ENCODE results near the gene NFIB. TPM values are rescaled to one million over a fixed set of nuclear protein-coding genes. Genes with fewer than 3 reads are reported as not detected.

Gene NFIB
- total RNA-seq, 2 donors from 2014 or later: 53.0 to 54.0 TPM

- no peak for DNase-seq
- TF ChIP-seq, protein P1, sequence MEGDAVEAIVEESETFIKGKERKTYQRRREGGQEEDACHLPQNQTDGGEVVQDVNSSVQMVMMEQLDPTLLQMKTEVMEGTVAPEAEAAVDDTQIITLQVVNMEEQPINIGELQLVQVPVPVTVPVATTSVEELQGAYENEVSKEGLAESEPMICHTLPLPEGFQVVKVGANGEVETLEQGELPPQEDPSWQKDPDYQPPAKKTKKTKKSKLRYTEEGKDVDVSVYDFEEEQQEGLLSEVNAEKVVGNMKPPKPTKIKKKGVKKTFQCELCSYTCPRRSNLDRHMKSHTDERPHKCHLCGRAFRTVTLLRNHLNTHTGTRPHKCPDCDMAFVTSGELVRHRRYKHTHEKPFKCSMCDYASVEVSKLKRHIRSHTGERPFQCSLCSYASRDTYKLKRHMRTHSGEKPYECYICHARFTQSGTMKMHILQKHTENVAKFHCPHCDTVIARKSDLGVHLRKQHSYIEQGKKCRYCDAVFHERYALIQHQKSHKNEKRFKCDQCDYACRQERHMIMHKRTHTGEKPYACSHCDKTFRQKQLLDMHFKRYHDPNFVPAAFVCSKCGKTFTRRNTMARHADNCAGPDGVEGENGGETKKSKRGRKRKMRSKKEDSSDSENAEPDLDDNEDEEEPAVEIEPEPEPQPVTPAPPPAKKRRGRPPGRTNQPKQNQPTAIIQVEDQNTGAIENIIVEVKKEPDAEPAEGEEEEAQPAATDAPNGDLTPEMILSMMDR (IDR thresholded peaks at IDR 0.05): no peak
- H3K27me3 ChIP-seq: no peaks in the 10 kb centered on the region
- H3K4me1 ChIP-seq: no peaks in the 10 kb centered on the region
- H3K4me3 ChIP-seq: no peak overlapping the region
- intact Hi-C loops (cut with DNase I): no loop called here
- no peaks in the 10 kb centered on the region for H3K9me3 ChIP-seq
- H3K27ac ChIP-seq: no peak overlapping the region
- H3K9ac ChIP-seq (ENCODE audit: low read depth in 2 of 2, low read length in 2 of 2): no peak overlapping the region
- H3K36me3 ChIP-seq: no peaks in the 10 kb centered on the region
These were observed 207.2 kb downstream of the NFIB start for GRCh38 chr9:14106699-14107098.

GRCh38 chr9:14104496-14104895 is 209.4 kb downstream of the NFIB start:
- Histone ChIP-seq H3K4me1 (no peaks in the 10 kb centered on the region), H3K4me3 (no peak overlapping the region), H3K9me3 (no peaks in the 10 kb centered on the region), H3K27ac (no peak overlapping the region), H3K9ac (ENCODE audit: low read depth in 2 of 2, low read length in 2 of 2) (no peak overlapping the region), H3K27me3 (no peaks in the 10 kb centered on the region), H3K36me3 (no peaks in the 10 kb centered on the region)
- intact Hi-C loops (cut with DNase I): no loop called here
- TF ChIP-seq, protein P1 (IDR thresholded peaks at IDR 0.05): no peak
- no peak for DNase-seq

- H3K9ac ChIP-seq (ENCODE audit: low read depth in 2 of 2, low read length in 2 of 2): no peak overlapping the region
- no peak overlapping the region for H3K27ac ChIP-seq
- intact Hi-C loops (cut with DNase I): no loop called here
- H3K9me3 ChIP-seq: no peaks in the 10 kb centered on the region
- H3K36me3 ChIP-seq: no peaks in the 10 kb centered on the region
- H3K4me3 ChIP-seq: no peak overlapping the region
- DNase-seq: no peak
- no peaks in the 10 kb centered on the region for H3K4me1 ChIP-seq
- no peaks in the 10 kb centered on the region for H3K27me3 ChIP-seq
- TF ChIP-seq, protein P1 (IDR thresholded peaks at IDR 0.05): no peak
These were observed 210.8 kb downstream of the NFIB start for GRCh38 chr9:14103115-14103514.

DNA sequence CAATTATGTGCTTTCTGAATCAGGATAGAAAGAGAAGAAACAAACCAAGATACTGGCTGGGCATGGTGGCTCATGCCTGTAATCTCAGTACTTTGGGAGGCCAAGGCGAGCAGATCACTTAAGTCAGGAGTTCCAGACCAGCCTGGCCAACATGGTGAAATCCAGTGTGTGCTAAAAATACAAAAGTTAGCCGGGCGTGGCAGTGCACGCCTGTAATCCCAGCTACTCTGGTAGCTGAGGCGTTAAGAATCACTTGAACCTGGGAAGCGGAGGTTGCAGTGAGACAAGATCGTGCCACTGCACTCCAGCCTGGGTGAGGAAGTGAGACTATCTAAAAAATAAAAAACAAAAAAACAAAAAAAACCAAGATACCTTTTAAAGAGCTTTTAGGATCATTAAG is 214.2 kb downstream of the NFIB start:
- Histone ChIP-seq H3K4me1 (no peaks in the 10 kb centered on the region), H3K4me3 (no peak overlapping the region), H3K27ac (no peak overlapping the region), H3K27me3 (no peaks in the 10 kb centered on the region), H3K9ac (ENCODE audit: low read depth in 2 of 2, low read length in 2 of 2) (no peak overlapping the region), H3K9me3 (no peaks in the 10 kb centered on the region), H3K36me3 (no peaks in the 10 kb centered on the region)
- TF ChIP-seq, protein P1 (IDR thresholded peaks at IDR 0.05): no peak
- DNase-seq: no peak
- intact Hi-C loops (cut with DNase I): no loop called here

DNA sequence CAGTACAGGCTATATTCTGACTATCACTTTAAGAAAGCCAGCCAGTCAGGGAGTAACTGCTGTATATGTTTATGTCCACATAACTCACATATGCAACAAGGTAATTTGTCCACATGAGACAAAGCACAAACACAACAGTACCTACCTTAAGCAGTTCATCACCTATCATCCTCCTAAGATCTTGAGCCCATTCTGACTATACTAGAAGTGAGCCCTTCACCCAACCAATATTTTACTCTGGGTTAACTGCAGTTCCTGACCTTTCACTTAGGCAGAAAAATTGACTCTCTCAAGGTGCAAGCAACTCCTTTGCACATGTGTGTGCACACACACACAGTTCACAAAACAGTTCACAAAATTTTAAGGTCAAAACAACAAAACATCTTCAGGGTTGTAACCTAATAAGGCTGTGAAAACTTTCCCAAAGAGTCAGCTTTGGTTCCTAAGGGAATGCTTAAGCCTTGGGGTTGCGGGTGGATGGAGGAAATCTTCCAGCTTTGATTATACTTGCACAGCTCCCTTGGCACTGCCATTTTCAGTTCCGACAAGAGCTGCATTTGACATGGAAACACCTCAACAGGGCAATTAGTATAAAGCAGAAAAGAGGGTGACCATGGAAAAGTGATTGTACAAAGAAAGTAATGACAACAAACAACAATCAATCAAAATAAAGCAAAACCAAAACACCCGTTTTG is 215.3 kb downstream of the NFIB start:
- TF ChIP-seq, protein P1 (IDR thresholded peaks at IDR 0.05): no peak
- H3K4me3 ChIP-seq: no peak overlapping the region
- no peaks in the 10 kb centered on the region for H3K27me3 ChIP-seq
- H3K36me3 ChIP-seq: no peaks in the 10 kb centered on the region
- H3K9ac ChIP-seq (ENCODE audit: low read depth in 2 of 2, low read length in 2 of 2): no peak overlapping the region
- no peaks in the 10 kb centered on the region for H3K4me1 ChIP-seq
- no peaks in the 10 kb centered on the region for H3K9me3 ChIP-seq
- intact Hi-C loops (cut with DNase I): no loop called here
- DNase-seq: no peak
- no peak overlapping the region for H3K27ac ChIP-seq

All from colonic mucosa (tissue), 4 donors.